ENCODE measurements around the gene TMEM125.

DNA sequence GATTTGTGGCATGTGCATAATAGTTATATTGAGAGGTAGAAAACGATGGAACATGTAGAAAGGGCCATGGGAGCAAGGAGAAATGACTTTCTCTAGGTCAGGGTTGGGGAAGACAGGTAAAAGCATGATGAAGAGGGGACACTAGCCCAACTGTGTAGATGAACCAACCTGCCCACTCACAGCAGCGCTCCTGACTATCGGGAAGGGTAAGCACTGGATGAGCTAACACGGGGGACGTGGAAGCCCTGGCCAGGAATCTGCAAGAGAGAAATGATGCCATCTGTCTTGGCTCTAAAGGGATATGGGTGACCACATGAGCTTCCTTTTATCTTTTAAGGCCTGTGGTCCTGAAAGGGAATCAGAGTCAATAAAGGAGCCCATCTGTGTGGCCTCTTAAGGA lies 36.2 kb upstream of the TMEM125 start:
- TF ChIP-seq, protein P1, sequence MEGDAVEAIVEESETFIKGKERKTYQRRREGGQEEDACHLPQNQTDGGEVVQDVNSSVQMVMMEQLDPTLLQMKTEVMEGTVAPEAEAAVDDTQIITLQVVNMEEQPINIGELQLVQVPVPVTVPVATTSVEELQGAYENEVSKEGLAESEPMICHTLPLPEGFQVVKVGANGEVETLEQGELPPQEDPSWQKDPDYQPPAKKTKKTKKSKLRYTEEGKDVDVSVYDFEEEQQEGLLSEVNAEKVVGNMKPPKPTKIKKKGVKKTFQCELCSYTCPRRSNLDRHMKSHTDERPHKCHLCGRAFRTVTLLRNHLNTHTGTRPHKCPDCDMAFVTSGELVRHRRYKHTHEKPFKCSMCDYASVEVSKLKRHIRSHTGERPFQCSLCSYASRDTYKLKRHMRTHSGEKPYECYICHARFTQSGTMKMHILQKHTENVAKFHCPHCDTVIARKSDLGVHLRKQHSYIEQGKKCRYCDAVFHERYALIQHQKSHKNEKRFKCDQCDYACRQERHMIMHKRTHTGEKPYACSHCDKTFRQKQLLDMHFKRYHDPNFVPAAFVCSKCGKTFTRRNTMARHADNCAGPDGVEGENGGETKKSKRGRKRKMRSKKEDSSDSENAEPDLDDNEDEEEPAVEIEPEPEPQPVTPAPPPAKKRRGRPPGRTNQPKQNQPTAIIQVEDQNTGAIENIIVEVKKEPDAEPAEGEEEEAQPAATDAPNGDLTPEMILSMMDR (IDR thresholded peaks at IDR 0.05; ENCODE audit: insufficient read depth, low read length), result no peak
- no peak for TF ChIP-seq POLR2AphosphoS5 (IDR thresholded peaks at IDR 0.05; ENCODE audit: low read depth)
- TF ChIP-seq, protein P2, sequence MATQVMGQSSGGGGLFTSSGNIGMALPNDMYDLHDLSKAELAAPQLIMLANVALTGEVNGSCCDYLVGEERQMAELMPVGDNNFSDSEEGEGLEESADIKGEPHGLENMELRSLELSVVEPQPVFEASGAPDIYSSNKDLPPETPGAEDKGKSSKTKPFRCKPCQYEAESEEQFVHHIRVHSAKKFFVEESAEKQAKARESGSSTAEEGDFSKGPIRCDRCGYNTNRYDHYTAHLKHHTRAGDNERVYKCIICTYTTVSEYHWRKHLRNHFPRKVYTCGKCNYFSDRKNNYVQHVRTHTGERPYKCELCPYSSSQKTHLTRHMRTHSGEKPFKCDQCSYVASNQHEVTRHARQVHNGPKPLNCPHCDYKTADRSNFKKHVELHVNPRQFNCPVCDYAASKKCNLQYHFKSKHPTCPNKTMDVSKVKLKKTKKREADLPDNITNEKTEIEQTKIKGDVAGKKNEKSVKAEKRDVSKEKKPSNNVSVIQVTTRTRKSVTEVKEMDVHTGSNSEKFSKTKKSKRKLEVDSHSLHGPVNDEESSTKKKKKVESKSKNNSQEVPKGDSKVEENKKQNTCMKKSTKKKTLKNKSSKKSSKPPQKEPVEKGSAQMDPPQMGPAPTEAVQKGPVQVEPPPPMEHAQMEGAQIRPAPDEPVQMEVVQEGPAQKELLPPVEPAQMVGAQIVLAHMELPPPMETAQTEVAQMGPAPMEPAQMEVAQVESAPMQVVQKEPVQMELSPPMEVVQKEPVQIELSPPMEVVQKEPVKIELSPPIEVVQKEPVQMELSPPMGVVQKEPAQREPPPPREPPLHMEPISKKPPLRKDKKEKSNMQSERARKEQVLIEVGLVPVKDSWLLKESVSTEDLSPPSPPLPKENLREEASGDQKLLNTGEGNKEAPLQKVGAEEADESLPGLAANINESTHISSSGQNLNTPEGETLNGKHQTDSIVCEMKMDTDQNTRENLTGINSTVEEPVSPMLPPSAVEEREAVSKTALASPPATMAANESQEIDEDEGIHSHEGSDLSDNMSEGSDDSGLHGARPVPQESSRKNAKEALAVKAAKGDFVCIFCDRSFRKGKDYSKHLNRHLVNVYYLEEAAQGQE (IDR thresholded peaks at IDR 0.05; ENCODE audit: insufficient replicate concordance, low read depth), result no peak
